HG03460 (cell line): ENCODE measurements around the gene SF3A2.
A peak's percentile ranks its signal among the peaks of the same experiment; 100 is the strongest.

Experiments used
- ATAC-seq: cut with Tn5 transposase; IDR thresholded peaks from one replicate; pipeline ENCODE4 v1.9.1; 2021; ENCODE audit not compliant: unreplicated experiment

Gene SF3A2

DNA sequence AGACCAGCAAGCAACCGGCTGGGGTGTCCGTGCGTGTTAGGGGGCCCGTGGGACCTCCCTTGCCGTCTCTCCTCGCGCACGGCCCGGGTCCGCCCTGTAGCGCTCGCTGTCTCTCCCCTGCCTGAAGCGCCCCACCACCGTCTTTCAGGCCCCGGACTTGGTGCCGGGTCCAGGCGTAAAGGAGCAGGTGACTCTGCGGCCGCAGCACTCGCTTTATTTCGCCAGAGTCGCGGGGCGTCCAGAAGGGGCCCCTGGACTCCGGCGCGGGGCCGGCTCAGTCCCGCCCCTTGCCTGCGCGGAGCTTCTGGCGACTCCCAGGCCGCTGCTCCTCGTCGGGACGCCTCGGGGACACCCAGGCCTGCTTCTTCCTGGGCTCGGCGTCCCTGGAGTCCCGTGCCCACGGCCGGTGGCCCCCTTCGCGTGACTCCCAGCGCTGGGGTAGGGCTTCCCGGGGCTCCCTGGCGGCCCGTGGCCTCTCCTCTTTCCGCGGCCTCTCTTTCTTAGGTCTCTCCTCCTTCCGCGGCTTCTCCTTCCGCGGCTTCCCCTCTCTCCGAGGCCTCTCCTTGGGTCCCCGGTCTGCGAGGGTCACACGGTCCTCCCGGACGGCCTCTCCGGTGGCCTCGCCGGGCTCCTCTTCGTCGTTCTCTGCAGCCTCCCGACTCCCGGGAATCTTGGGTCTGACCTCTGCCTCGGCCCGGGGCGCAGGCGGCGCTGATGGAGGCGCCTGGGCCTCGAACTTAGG lies 15.6 kb downstream of the SF3A2 start:
- ATAC-seq: no peak

DNA sequence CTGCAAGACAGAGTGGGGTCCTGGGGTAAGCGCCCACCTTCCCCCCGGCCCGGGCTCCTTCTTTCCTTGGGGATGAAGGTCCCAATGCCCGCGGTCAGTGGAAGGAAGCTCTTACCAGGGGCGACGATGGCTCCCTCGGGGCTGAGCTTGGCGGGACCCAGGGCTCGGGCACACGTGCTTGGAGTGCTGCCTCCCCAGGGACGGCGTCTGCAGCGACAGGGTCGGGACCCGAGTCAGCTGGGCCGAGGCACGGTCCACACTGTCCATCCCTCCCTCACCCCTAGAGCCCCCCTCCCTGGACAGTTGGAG lies 16.1 kb downstream of the SF3A2 start:
- no peak for ATAC-seq

DNA sequence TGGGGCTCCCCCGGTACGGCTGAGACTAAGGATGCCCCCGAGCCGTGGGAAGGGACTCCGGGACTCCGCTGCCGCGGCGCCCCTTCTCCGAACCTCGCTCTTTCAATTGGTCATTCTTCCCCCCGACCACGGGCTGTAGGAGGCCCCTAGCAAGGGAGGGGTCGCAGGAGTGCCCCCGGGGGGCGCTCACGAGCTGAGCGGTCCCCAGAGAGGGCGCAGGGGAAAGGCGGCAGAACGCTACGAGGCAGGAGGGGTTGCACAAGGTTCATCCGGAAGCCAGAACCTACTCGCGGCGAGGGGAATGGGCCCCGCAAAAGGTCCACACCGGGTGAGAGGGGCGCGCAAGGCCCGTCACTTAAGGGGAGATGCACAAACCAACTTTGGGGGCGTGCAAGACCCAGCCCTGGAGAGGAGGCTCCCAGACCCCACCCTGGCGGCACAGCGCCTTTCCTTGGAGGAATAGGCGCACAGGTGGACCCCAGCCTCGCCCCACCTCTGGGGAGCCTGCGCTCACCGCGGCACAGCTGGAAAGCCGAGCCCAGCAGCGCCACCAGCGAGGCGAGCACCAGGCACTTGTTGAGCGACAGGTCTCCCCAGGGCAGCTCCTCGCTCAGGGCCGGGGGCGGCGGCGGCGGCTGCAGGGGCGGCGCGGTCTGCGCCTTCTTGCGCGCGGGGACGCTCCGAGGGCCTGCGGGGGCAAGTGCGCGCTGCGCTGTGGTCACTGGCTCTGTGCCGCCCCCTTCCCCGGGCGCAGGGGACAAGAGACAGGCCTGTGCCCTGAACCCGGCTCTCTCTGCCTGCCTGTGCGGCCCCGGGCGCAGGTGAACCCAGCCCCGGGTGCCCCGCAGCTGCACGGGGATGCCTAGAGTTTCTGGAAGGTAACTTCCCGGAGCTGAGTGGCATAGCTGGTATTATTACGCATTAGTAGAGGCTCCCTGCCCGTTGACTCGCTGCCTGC lies 16.8 kb downstream of the SF3A2 start:
- ATAC-seq: no peak

- no peak for ATAC-seq
These were observed 17.6 kb downstream of the SF3A2 start for GRCh38 chr19:2254064-2254872.

DNA sequence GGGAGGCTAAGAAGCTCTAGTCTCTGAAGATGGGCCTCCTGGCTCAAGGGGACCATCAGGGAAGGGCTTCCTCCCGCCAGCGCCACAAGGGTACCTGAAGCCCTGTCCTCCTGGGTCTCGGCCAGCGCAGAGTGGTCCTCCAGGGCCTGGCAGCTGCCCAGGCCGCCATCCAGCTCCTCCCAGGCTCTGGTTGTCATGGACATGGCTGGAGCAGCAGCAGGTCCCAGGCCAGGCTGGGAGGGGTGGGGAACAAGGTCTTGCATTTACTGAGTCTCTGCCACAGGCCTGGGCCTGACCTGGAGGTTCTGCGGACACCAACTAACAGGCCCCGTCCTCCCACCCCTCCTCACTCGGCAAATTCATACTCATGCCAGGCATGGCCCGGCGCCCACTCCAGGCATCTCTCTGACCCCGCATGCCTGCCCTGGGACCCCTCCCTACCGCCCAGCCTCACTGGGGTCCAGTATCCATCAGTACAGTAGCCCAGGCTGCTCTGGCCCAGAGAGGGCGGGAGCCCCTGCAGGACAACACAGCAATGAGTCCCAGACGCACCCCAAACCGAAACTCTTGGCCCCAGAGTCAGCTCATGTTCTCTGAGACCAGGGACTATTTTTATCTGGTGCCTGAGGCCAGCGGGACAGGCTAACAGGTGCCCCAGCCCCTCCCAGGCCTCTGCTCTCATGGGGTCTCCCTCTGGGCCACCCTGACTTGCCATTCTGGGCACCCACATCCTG lies 18.7 kb downstream of the SF3A2 start:
- ATAC-seq: no peak

DNA sequence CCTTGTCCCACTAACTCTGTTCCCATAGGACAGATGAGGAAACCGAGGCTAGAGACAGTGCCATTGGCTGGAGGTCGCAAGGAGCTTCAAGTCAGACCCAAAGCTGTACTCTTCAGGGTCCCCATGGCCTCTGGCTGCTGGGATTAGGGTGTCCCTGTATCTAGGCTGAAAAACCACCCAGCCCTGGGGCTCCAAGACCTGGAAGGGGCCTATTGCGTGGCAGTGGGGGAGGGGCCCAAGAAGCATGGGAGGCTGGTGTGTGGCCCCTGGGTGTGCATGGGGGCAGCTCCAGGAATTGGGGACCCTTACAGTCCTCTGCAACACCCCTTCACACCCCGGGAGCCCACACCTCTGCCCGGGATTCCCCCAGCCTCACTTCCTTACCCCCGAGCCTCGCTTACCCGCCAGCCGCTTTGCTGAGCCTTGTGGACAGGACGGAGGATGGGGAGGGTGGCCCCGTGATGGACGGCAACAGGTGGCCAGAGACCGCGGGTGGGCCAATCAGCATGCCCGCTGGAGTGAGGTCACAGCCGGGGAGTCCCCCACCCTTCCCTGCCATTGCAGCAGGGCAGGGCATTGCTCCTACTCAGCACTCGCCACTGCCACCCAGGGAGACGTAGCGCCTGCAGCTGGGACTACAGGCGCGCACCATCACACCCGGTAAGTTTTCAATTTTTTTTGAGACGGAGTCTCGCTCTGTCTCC lies 19.5 kb downstream of the SF3A2 start, which contains the start of gene JSRP1:
Gene JSRP1 (minus strand): TSS at position 436 of the 704 bp plus-strand sequence. CDS start 1,103 bp downstream, outside the sequence.
- no peak for ATAC-seq

- no peak for ATAC-seq
These were observed 22.7 kb downstream of the SF3A2 start for GRCh38 chr19:2259336-2259735.

DNA sequence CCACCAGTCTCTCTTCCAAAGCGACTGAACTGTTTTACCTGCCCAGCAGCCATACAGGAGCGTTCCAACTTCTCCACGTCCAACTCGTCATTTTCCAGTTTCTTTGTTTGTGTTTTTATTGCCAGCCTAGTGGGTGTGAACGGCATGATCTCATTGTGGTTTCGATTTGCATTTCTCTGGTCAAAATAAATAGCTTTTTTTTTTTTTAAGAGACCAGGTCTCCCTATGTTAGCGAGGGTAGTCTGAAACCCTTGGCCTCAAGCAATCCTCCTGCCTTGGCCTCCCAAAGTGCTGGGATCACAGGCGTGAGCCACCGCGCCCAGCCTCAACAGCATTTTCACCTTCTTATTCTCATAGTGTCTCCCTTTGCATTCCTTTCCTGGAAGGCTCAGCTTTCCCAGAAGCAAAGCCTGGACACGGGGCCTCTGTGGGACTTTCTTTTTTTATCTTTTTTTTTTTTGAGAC lies 23.7 kb downstream of the SF3A2 start:
- no peak for ATAC-seq

DNA sequence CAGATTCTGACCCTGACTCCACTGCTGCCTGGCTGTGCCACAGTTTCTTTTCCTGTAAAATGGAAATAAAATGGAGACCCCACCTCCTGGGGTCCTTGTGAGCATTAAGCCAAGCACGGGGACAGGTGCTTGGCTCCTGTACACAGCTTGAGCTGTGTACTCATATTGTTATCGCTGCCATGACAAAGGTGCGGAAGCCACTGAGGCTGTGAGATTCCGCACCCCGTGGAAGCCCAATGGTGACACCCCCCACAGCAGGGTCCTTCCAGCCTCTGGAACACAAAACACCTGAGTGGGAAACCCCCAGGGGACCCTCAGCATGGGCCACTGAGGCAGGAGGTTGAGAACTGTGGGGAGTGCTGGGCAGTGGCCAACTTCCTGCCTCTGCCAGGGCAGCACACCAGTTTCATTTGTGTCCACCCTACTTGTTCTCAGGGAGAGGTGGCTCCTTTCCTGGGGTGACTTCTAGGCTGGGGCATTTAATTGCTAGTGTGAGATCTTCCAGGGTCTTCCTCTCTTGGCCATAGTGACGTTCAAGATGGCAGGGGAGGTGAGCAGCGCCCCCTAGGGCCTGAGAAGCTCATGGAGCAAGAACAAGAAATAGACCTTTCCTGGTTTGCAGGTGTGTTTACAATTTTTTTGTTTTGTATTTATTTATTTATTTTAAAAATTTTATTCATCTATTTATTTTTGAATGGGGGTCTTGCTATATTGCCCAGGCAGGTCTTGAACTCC lies 25.0 kb downstream of the SF3A2 start:
- no peak for ATAC-seq

DNA sequence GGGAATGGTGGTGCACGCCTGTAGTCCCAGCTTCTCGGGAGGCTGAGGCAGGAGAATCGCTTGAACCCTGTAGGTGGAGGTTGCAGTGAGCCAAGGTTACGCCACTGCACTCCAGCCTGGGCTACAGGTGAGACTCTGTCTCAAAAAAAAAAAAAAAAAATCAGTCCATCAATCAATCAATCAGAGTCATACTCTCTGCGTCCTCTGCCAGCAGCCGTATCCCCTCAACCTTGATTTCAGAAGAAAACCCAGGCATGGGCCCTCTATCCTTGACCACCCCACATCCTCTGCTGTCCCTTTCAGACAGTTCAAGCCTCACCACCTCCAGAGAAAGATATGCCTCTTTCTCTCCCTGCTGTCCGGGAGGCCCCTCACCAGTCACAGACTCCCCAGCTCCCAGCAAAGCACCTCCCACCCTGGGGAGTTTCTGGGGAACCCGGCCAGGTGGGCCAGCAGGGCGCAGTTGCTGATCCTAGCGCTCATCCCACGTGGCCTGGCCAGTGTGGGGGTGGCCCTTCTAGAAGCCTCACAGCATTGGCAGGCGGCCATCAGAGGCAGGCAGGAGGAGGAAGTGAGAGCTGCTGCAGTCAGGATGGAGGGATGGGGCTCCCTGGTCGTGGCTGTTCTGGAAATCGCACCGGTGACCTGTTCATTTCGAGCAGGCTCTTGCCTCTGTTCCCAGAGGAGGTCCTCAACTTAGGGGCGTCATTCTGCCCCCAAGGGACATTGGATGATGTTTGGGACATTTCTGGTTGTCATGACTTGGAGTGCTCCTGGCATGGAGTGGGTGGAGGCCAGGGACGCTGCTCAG lies 29.8 kb downstream of the SF3A2 start:
- no peak for ATAC-seq

DNA sequence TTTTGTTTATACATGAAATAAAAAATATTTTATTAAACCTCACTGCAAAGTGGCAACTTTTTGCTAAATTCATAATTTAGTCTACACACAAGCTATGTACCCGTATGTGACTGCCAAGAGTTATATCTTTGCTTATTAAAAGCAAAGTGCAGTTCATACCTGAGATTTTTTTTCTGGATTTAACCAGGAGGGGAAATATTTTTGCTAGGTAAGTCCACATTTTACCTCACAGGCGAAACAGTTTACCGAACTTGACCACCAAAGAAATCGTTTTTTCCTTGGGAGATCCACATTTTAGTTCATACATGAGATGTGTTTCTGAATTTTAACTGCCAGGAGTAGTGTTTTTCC lies 31.8 kb downstream of the SF3A2 start:
- no peak for ATAC-seq

DNA sequence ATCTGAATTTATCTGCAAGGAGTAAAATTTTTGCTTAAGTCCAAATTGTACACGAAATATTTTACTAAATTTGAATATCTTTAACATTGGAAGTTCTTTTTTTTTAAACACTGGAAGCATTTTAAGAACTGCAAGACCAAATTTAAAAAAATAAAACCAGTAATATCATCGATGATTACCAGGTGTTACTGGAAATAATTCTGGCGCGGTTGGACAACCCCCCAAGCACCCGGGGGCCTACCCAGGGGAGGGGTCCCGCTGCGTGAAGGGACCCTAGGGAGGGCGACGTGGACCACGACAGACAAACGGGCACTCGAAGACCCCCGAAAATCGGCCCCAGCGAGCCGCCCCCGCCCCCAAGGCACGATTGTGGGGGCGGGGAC lies 32.2 kb downstream of the SF3A2 start:
- ATAC-seq: no peak

GRCh38 chr19:2269244-2270156 lies 32.9 kb downstream of the SF3A2 start:
- ATAC-seq: peak; percentile 52

DNA sequence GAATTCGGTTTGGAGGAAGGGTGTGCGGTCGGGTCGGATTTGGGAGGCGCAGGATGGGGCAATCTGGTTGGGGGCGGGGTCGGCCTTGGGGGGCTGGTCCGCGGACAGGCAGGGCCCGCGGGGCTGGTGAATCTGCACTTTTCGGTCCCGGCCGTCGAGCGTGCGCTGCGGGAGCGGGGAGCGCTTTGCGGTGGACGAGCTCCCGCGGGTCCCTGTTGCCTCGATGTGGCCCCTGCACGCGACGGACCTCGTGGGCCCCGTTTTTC lies 33.5 kb downstream of the SF3A2 start:
- no peak for ATAC-seq

DNA sequence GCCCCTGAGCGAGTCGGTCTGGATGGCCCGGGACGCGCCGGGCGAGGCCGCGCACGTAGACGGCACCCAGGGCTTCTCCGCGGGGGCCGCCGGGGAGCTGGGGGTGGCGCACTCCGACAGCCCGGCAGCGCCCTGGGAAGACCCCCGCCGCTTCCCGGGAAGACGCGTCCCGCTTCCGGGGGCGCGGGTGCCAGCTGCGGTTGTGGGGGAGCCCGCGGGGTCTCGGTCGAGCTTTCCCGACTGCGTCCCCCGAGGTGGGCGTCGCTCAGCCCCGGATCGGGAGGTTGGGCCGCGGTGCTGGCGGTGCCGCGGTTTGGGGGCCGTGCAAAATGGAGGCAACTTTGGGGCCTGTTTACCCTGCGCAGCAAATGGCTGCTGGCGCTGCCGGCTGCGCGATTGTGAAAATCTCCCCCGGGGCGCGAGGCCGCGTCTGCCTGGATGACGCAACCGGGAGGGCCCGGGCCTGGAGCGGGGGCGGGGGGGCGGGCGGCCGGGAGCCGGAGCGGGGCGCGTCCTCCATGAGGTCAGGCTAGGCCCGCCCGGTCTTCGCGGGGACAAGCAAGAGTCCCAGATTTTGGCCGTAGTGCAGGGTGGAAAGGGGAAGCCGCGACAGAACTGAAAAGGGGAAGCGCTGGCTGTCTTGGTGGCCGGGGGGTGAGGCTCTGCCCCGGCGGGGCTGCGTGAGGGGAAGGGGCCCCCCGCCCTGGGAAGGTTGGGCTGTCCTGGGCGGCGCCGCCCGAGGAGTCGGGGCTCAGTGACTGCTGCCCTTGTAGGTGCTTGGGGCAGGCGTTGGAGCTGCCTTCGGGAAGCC lies 34.0 kb downstream of the SF3A2 start:
- no peak for ATAC-seq

- no peak for ATAC-seq
These were observed 34.8 kb downstream of the SF3A2 start for GRCh38 chr19:2271234-2272103.
